ENCODE data around the gene NOX5.

The NOX5 gene

GRCh38 chr15:69085325-69086081 lies 71.0 kb downstream of the NOX5 start:
- DNase-seq, result no peak

- no peak for DNase-seq
These were observed 72.1 kb downstream of the NOX5 start for GRCh38 chr15:69086427-69087204.

GRCh38 chr15:69087366-69087976 lies 73.0 kb downstream of the NOX5 start:
- DNase-seq, result no peak

GRCh38 chr15:69088300-69088965 lies 73.9 kb downstream of the NOX5 start:
- no peak for DNase-seq

GRCh38 chr15:69089258-69089657 lies 74.8 kb downstream of the NOX5 start:
- no peak for DNase-seq

- DNase-seq, result no peak
These were observed 75.9 kb downstream of the NOX5 start for GRCh38 chr15:69090197-69090948.

GRCh38 chr15:69091654-69092053 lies 77.2 kb downstream of the NOX5 start:
- no peak for DNase-seq

- DNase-seq, result no peak
These were observed 77.7 kb downstream of the NOX5 start for GRCh38 chr15:69092159-69092558.

- DNase-seq, result no peak
These were observed 78.6 kb downstream of the NOX5 start for GRCh38 chr15:69093127-69093526.

- no peak for DNase-seq
These were observed 79.1 kb downstream of the NOX5 start for GRCh38 chr15:69093614-69094013.

- DNase-seq, result no peak
These were observed 79.8 kb downstream of the NOX5 start for GRCh38 chr15:69094124-69094921.

GRCh38 chr15:69095274-69095673 lies 80.8 kb downstream of the NOX5 start:
- no peak for DNase-seq

GRCh38 chr15:69096196-69096595 lies 81.7 kb downstream of the NOX5 start:
- no peak for DNase-seq

GRCh38 chr15:69096626-69097025 lies 82.1 kb downstream of the NOX5 start:
- no peak for DNase-seq

GRCh38 chr15:69098771-69099170 lies 84.3 kb downstream of the NOX5 start:
- no peak for DNase-seq

- DNase-seq, result no peak
These were observed 85.4 kb downstream of the NOX5 start for GRCh38 chr15:69099941-69100340.

- no peak for DNase-seq
These were observed 86.3 kb downstream of the NOX5 start for GRCh38 chr15:69100821-69101220.

- no peak for DNase-seq
These were observed 89.7 kb downstream of the NOX5 start for GRCh38 chr15:69104050-69104750.

- DNase-seq, result no peak
These were observed 91.0 kb downstream of the NOX5 start for GRCh38 chr15:69105451-69105985.

- no peak for DNase-seq
These were observed 92.6 kb downstream of the NOX5 start for GRCh38 chr15:69107025-69107620.

Measured in activated naive CD4-positive, alpha-beta T cell (primary cell).